AML-193 (cell line): ENCODE results near the gene CCR9.

Source experiments
- DNase-seq, 2 experiments: peaks; one replicate each; lab custom pipeline; 2025; lab: John Stamatoyannopoulos, UW

Gene CCR9

GRCh38 chr3:45938043-45938435 is 51.7 kb downstream of the CCR9 start:
- DNase-seq = no peak

DNA sequence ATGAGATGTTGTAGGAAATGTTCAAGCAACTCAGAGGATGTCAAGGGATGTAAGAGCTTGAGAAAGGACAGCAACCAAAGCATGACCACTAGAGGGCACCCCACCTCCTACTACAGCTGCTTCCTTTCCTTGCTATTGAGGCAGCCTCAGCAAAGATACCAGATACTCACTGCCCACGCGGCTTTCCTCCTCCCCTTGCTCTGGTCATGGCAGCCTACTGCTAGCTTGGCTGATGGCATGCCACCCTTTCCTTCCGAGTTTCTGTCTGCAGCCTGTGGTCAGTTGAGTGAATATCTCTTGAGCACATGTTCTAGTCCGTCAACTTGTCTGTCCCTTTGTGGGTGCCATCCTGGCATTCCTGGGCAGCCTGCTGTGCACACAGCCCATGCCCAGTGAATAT is 52.5 kb downstream of the CCR9 start:
- peak; percentile 91 to 93 for DNase-seq

GRCh38 chr3:45939341-45939771 is 53.0 kb downstream of the CCR9 start:
- DNase-seq = no peak

- DNase-seq = no peak
Observed at GRCh38 chr3:45940004-45940780, 53.8 kb downstream of the CCR9 start.

DNA sequence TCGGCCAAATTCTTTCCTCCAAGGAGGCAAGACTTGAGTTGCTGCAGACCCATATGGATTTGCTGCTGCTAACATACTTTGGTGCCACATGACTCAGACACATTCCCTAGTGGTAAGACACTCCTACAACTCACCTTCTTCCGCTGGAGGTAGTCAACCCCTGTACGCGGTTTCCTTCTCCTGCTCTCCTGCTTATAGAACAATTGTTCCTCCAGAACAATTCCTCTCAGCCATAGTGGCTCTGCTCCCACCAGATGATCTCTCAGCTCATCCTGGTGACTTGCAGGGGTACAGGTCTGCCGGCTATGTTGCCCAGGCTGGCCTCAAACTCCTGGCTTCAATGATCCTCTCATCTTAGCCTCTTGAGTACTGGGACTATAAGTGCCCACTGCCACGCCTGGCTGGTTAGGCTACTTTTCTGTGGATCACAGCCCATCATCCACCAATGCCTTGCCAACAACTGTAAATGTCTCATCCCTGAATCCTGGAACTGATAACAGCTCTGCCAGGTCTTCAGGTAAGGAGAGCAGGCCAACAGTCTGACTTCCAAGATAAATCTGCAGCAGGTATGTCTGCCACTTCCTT is 54.5 kb downstream of the CCR9 start:
- no peak for DNase-seq

GRCh38 chr3:45942051-45942825 is 55.9 kb downstream of the CCR9 start:
- DNase-seq = no peak

GRCh38 chr3:45943207-45943846 is 57.0 kb downstream of the CCR9 start, which contains the start of gene CXCR6:
CXCR6 (plus strand) TSS chr3:45943464; CDS start chr3:45946482, 3,018 bp downstream.
- no peak for DNase-seq

- DNase-seq = no peak
Observed at GRCh38 chr3:45944830-45945620, 58.7 kb downstream of the CCR9 start.

DNA sequence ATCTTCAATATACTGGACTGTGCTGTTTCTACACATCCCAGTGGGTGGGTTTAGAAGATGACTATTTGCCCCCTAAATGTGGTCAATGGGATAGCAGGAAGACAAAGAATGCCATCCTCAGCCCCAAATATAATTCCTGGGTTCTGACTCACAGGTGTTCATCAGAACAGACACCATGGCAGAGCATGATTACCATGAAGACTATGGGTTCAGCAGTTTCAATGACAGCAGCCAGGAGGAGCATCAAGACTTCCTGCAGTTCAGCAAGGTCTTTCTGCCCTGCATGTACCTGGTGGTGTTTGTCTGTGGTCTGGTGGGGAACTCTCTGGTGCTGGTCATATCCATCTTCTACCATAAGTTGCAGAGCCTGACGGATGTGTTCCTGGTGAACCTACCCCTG is 60.0 kb downstream of the CCR9 start:
- DNase-seq = no peak

DNA sequence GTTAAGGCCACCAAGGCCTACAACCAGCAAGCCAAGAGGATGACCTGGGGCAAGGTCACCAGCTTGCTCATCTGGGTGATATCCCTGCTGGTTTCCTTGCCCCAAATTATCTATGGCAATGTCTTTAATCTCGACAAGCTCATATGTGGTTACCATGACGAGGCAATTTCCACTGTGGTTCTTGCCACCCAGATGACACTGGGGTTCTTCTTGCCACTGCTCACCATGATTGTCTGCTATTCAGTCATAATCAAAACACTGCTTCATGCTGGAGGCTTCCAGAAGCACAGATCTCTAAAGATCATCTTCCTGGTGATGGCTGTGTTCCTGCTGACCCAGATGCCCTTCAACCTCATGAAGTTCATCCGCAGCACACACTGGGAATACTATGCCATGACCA is 60.5 kb downstream of the CCR9 start:
- no peak for DNase-seq

GRCh38 chr3:45947361-45947760 is 61.0 kb downstream of the CCR9 start:
- DNase-seq = no peak

DNA sequence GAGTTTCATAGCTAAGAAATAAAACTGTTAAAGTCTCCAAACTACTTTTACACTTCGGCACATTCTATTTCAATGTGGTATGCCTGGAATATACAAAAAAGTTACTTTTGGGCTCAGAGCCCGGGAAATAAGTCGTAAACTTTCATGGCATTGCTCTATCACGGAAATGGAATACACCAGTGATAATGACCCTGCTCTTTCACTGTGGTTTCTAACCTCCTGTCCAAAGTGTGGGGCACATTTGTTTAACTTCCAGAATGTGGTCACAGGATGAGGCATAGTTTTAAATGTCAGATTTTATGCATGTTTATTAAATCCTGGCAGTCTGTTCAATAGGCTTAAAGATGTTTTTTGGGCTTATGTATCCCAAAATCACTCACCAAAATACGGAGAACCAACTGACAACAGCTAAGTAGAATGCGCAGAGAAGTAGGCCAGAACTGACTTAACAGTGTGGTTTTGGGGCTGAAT is 62.0 kb downstream of the CCR9 start:
- DNase-seq = no peak

GRCh38 chr3:45948881-45949280 is 62.5 kb downstream of the CCR9 start:
- no peak for DNase-seq

DNA sequence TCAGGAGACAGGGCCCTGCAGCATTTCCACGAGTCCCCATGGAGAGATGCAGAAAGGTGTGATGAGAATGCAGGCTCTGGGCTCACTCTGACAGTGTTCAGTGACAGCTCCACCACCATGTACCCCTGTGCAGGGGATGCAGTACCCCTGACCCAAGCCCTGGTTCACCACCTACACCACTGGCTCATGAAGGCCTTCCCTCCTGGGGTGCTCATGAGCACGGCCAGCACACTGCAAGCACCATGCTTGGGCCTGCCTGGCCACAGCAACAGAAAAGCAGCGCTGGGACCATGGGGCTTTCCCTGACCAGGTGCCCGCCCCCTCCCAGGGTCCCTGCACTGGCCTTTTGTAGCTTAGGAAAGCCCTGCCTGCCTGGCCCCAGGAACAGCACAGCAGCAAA is 63.1 kb downstream of the CCR9 start:
- DNase-seq = no peak

DNA sequence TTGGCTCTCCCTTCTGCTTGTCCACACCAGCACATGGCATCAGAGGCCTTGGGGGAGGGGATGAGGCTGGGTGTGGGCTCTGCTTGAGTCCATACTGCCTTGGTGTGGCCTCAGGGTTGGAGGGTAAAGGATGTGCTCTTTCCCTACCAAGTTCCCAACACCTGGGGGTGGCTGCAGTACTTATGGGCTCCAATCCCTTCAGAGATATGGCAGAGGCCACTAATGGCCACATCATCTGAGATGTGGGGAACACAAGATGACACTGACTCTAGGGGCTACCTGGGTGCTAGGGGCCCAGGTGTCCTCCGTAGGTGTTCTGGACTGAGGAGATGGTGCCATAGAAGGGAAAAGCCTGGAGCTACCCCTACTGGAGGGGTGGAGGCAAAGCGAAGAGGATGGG is 63.8 kb downstream of the CCR9 start:
- no peak for DNase-seq

DNA sequence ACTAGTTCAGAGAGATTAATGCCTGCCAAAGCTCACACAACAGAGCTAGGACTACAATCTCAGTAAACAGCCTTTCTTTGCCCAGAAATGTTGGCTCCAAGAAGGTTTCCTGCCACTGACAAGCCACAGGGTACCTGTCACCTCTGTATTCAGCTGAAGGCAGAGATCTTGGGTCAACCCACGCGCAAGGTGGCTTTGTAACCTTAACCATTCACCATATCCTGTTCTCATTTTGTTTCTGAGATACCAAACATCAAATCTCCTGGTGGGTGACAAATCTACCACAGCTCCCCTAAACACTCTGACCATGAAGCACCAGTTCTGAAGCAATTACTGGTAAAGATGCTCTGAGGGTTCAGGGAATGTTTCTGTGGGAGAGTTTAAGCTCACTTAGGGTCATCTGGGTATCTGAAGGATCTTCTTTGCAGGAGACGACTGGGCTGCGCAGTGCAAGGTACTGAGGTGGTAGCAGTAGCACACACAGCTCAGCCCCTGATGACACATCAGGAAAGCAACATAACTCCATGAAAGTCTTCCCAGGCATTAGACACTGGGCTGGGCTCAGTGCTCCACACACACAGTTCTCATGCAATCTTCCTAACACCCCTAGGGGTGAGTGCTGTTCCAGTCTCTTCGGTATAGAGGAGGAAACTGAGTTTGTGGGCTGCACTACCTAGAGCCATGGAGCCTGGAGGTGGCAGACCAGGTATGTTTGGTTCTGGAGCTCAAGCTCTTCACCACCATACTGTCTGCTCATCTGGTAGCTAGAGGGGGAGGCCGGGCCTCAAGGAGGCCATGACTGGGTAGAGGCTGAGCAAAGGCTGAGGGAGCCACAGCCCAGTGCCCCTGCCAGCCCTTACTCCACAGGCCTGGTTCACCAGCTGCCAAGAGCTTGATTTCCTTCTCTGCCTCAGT is 64.6 kb downstream of the CCR9 start:
- no peak for DNase-seq

DNA sequence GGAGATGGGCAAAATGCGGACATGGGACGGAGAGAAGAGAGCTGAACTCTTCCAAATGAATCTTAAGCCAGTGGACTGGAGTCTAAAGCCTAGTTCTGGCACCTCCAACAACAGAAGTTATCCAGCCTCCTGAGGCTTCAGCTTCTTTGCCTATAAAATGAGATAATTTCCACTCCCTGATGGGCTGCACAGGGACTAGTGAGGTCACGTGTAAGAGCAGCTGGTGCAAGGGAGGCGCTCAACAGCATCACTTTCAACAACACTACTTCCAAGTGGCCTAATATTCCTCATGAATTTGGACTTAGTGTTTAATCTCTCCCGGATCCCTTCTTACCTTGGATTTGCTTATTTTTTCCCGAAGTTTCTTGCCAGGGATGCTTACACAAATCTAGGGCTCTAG is 65.6 kb downstream of the CCR9 start:
- DNase-seq = no peak

DNA sequence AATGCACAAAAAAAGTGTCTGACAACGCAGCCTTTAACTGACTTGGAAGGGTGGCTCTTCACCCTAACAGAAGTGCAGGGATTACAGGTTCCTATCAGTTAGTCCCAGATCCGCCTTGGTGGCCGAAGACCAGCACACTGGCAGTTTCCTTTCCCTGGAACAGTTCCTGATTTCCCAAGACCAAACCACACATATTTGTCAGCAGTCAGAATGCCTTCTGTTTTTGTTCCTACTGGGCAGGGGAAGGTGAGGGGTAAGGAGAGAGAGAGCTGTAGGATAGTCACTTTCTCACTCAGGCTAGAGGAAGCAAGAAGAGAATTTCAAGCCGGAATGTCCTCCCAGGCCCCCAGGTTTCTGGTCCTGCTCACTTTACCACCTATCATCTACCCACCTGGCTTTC is 66.1 kb downstream of the CCR9 start:
- DNase-seq = no peak
